Panc1 (cell line): ENCODE data around the gene TPRN.

Source experiments
- POLR2AphosphoS5 ChIP-seq: IDR thresholded peaks from 2 replicates; pipeline ENCODE4 v1.6.1; 2012; ENCODE audit warnings: mild to moderate bottlenecking, low read depth, low read length, moderate library complexity
- SIN3A ChIP-seq: IDR thresholded peaks from 2 replicates; pipeline ENCODE4 v1.6.1; 2012; ENCODE audit warnings: low read depth, mild to moderate bottlenecking, low read length, moderate library complexity, borderline replicate concordance; ENCODE audit not compliant: insufficient read depth
- TCF7L2 ChIP-seq: IDR thresholded peaks from 2 replicates; pipeline ENCODE4 v1.6.1; 2011; ENCODE audit warnings: mild to moderate bottlenecking, low read depth, low read length, inconsistent platforms
- TF ChIP-seq, protein P1 (sequence below): fragments of 450-650 bp; IDR thresholded peaks from 2 replicates; pipeline ENCODE4 v1.5.1; 2017; ENCODE audit warnings: mild to moderate bottlenecking

DNA sequence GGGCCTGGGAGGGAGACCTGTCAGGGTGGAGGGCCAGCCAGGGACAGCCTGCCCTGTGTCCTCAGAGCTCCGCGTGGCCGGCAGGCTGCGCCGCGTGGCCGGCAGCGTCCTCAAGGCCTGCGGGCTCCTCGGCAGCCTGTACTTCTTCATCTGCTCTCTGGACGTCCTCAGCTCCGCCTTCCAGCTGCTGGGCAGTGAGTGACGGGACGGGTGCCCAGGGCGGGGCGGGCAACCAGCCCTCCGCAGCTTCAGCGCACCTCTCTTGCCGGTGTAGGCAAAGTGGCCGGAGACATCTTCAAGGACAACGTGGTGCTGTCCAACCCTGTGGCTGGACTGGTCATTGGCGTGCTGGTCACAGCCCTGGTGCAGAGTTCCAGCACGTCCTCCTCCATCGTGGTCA is 32.0 kb upstream of the TPRN start:
- TF ChIP-seq SIN3A (no peak), POLR2AphosphoS5 (no peak), TCF7L2 (no peak)
- TF ChIP-seq, protein P1, sequence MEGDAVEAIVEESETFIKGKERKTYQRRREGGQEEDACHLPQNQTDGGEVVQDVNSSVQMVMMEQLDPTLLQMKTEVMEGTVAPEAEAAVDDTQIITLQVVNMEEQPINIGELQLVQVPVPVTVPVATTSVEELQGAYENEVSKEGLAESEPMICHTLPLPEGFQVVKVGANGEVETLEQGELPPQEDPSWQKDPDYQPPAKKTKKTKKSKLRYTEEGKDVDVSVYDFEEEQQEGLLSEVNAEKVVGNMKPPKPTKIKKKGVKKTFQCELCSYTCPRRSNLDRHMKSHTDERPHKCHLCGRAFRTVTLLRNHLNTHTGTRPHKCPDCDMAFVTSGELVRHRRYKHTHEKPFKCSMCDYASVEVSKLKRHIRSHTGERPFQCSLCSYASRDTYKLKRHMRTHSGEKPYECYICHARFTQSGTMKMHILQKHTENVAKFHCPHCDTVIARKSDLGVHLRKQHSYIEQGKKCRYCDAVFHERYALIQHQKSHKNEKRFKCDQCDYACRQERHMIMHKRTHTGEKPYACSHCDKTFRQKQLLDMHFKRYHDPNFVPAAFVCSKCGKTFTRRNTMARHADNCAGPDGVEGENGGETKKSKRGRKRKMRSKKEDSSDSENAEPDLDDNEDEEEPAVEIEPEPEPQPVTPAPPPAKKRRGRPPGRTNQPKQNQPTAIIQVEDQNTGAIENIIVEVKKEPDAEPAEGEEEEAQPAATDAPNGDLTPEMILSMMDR: no peak
